Skeletal muscle tissue (tissue), 4 donors: ENCODE data around the gene NOL4L. TPM values are rescaled to one million over a fixed set of nuclear protein-coding genes. Genes with fewer than 3 reads are reported as not detected.

Source experiments
- H3K27ac ChIP-seq: one replicate; pipeline ENCODE4 v1.7.0; 2013; ENCODE audit warnings: mild to moderate bottlenecking, low read depth, low read length, inconsistent platforms
- H3K27me3 ChIP-seq, 3 donors: one replicate each; pipeline ENCODE4 v1.7.0; 2013; ENCODE audit warnings: low read length in 3 of 3; ENCODE audit not compliant: control insufficient read depth in 3 of 3, insufficient read depth in 3 of 3
- H3K36me3 ChIP-seq, 3 donors: one replicate each; pipeline ENCODE4 v1.7.0; 2013; ENCODE audit warnings: low read length in 3 of 3; ENCODE audit not compliant: control insufficient read depth in 3 of 3, insufficient read depth in 3 of 3
- H3K4me1 ChIP-seq, 3 donors: one replicate each; pipeline ENCODE4 v1.7.0; 2013; ENCODE audit warnings: low read length in 3 of 3, mild to moderate bottlenecking in 3 of 3; ENCODE audit not compliant: control insufficient read depth in 3 of 3, insufficient read depth in 3 of 3
- H3K4me3 ChIP-seq, 3 donors: one replicate each; pipeline ENCODE4 v1.7.0; 2013; ENCODE audit warnings: low read length in 3 of 3
- H3K9ac ChIP-seq, 3 donors: one replicate each; pipeline ENCODE4 v1.7.0; 2013; ENCODE audit warnings: low read length in 3 of 3, mild to moderate bottlenecking in 3 of 3, moderate library complexity in 2 of 3, low read depth in 1 of 3
- H3K9me3 ChIP-seq, 3 donors: one replicate each; pipeline ENCODE4 v1.7.0; 2013; ENCODE audit warnings: low read length in 3 of 3; ENCODE audit not compliant: control insufficient read depth in 3 of 3
- total RNA-seq: library from RNA; depleted of rRNA; stranded (reverse); fragments of >200 nt; gene quantifications from one replicate; pipeline ENCODE4 v1.2.3, GENCODE V29; 2014
- donor health status: Osteomylitis.

Gene NOL4L
- total RNA-seq, 1 donor from 2014 or later, result 4.2 TPM

- Histone ChIP-seq H3K36me3 (no peaks in the 10 kb centered on the region), H3K9ac (no peak overlapping the region), H3K4me1 (peaks cover 0 to 3% (median 0%) of the 10 kb centered on the region in 3 donors), H3K27me3 (peaks cover 0 to 13% (median 2%) of the 10 kb centered on the region in 3 donors), H3K9me3 (no peaks in the 10 kb centered on the region), H3K27ac (no peak overlapping the region), H3K4me3 (no peak overlapping the region)
Measured at GRCh38 chr20:32564921-32565734, 20.0 kb downstream of the NOL4L start.

DNA sequence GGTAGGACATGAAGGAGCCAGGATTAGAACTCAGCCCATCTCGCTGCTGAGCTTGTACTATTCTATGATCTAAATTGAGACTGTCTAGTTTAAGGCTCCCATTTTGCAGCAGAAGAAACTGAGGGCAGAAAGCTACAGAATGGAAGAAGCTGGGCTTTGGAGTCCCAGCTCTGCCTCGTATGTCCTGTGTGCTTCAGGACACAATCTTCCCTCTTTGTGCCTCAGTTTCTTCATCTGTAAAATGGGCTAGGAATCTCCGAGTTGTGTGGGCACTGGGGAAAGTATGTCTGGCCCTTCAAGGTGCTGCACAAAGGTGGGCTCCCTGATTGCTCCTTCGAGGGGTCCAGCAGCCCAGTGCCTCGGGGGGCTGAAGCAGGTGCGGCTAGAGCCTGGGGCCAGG lies 20.7 kb downstream of the NOL4L start:
- Histone ChIP-seq H3K4me3 (no peak overlapping the region), H3K9ac (no peak overlapping the region), H3K36me3 (no peaks in the 10 kb centered on the region), H3K4me1 (peaks cover 0 to 3% (median 0%) of the 10 kb centered on the region in 3 donors), H3K27me3 (peaks cover 0 to 16% (median 2%) of the 10 kb centered on the region in 3 donors), H3K27ac (no peak overlapping the region), H3K9me3 (no peaks in the 10 kb centered on the region)

DNA sequence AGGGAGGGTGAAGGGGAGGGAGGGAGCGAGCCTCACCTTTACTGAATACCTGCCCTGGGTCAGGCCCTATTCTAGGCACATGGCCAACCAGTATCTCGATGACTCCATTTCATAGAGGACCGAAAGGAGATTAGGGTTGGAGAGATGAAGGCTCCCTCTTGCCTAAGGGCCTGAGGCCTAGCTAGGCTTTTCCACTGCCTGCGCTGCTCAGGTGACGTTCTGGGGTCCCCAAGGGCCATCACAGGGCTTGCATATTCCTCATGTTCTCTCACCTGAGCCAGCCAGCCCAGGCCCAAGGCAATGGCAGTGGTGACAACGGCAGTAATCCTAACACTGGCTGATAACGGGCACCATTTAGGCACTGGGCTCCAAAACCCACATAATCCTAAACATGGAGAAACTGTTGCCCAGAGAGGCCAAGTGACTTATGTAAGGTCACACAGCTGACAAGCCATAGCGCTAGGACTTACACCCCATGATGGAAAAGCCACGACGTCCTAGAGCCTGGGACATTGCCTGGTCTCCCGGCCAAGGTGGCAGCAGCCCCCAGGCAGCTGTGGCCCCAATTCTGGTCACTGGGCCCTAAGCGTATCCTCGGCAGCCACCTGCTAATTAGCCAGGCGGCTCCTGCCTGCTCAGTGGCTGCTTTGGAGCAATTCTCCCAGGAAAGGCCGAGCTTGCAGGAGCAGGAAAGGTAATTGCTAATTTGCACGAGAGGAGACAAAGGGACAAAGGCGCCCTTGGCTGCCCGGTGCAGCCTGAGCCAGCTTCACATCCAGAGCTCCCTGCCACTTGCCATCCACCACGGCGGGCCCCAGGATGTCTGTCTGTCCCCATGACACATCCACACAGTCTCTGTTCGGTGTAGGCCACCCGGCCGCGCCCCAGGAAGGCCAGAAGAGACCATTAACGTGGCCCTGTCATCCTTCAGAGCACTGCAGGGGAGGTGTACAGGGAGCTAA lies 21.5 kb downstream of the NOL4L start:
- H3K4me1 ChIP-seq, result peaks cover 0 to 3% (median 0%) of the 10 kb centered on the region in 3 donors
- H3K27me3 ChIP-seq, result peaks cover 0 to 23% (median 4%) of the 10 kb centered on the region in 3 donors
- no peaks in the 10 kb centered on the region for H3K36me3 ChIP-seq
- no peaks in the 10 kb centered on the region for H3K9me3 ChIP-seq
- no peak overlapping the region for H3K27ac ChIP-seq
- no peak overlapping the region for H3K4me3 ChIP-seq
- H3K9ac ChIP-seq, result no peak overlapping the region

GRCh38 chr20:32562495-32562911 lies 22.6 kb downstream of the NOL4L start:
- Histone ChIP-seq H3K9me3 (no peaks in the 10 kb centered on the region), H3K27me3 (peaks cover 0 to 28% (median 7%) of the 10 kb centered on the region in 3 donors), H3K9ac (no peak overlapping the region), H3K36me3 (no peaks in the 10 kb centered on the region), H3K4me3 (no peak overlapping the region), H3K27ac (no peak overlapping the region), H3K4me1 (peaks cover 0 to 3% (median 0%) of the 10 kb centered on the region in 3 donors)

GRCh38 chr20:32560989-32561830 lies 23.9 kb downstream of the NOL4L start:
- Histone ChIP-seq H3K36me3 (no peaks in the 10 kb centered on the region), H3K27me3 (peaks cover 0 to 37% (median 18%) of the 10 kb centered on the region in 3 donors), H3K9ac (no peak overlapping the region), H3K4me1 (peaks cover 0 to 3% (median 0%) of the 10 kb centered on the region in 3 donors), H3K4me3 (no peak overlapping the region), H3K27ac (no peak overlapping the region), H3K9me3 (no peaks in the 10 kb centered on the region)

GRCh38 chr20:32560482-32560988 lies 24.6 kb downstream of the NOL4L start:
- H3K36me3 ChIP-seq, result no peaks in the 10 kb centered on the region
- peaks cover 0 to 37% (median 18%) of the 10 kb centered on the region in 3 donors for H3K27me3 ChIP-seq
- peaks cover 0 to 3% (median 0%) of the 10 kb centered on the region in 3 donors for H3K4me1 ChIP-seq
- H3K9ac ChIP-seq, result no peak overlapping the region
- H3K27ac ChIP-seq, result no peak overlapping the region
- H3K4me3 ChIP-seq, result no peak overlapping the region
- H3K9me3 ChIP-seq, result no peaks in the 10 kb centered on the region

- Histone ChIP-seq H3K4me1 (no peaks in the 10 kb centered on the region), H3K9me3 (no peaks in the 10 kb centered on the region), H3K27me3 (peaks cover 0 to 39% (median 18%) of the 10 kb centered on the region in 3 donors), H3K36me3 (no peaks in the 10 kb centered on the region), H3K27ac (no peak overlapping the region), H3K9ac (no peak overlapping the region), H3K4me3 (no peak overlapping the region)
Measured at GRCh38 chr20:32559753-32560380, 25.3 kb downstream of the NOL4L start.

- H3K4me3 ChIP-seq, result no peak overlapping the region
- peaks cover 0 to 40% (median 18%) of the 10 kb centered on the region in 3 donors for H3K27me3 ChIP-seq
- H3K4me1 ChIP-seq, result no peaks in the 10 kb centered on the region
- H3K9ac ChIP-seq, result no peak overlapping the region
- no peak overlapping the region for H3K27ac ChIP-seq
- H3K9me3 ChIP-seq, result no peaks in the 10 kb centered on the region
- no peaks in the 10 kb centered on the region for H3K36me3 ChIP-seq
Measured at GRCh38 chr20:32559205-32559752, 25.9 kb downstream of the NOL4L start.
